Hepatic stellate cell (primary cell): Measurements from ENCODE around the gene TSPAN9.
"Not testable (repeated sequence)": the region's sequence is repeated elsewhere in the genome, so short reads cannot be mapped to it uniquely, and the experiment has no call there.

ENCODE experiments used
- DNase-seq: peaks from one replicate; pipeline ENCODE4 v3.0.0; 2011; ENCODE audit warnings: low spot score

The TSPAN9 gene

GRCh38 chr12:3044141-3044630 is 33.0 kb upstream of the TSPAN9 start:
- no peak for DNase-seq

GRCh38 chr12:3045494-3045893 is 31.7 kb upstream of the TSPAN9 start:
- no peak for DNase-seq

- DNase-seq = no peak
Observed at GRCh38 chr12:3045989-3046388, 31.2 kb upstream of the TSPAN9 start.

GRCh38 chr12:3046441-3047200 is 30.6 kb upstream of the TSPAN9 start:
- DNase-seq = no peak

- no peak for DNase-seq
Observed at GRCh38 chr12:3047961-3048360, 29.2 kb upstream of the TSPAN9 start.

- DNase-seq = no peak
Observed at GRCh38 chr12:3048540-3048939, 28.6 kb upstream of the TSPAN9 start.

GRCh38 chr12:3049176-3049575 is 28.0 kb upstream of the TSPAN9 start:
- DNase-seq = no peak

GRCh38 chr12:3049611-3050249 is 27.4 kb upstream of the TSPAN9 start:
- no peak for DNase-seq

- no peak for DNase-seq
Observed at GRCh38 chr12:3054374-3054773, 22.8 kb upstream of the TSPAN9 start.

GRCh38 chr12:3055026-3055703 is 22.0 kb upstream of the TSPAN9 start:
- DNase-seq = no peak

- DNase-seq = peak; percentile 50
Observed at GRCh38 chr12:3055704-3056467, 21.3 kb upstream of the TSPAN9 start.

GRCh38 chr12:3061059-3061458 is 16.1 kb upstream of the TSPAN9 start:
- peak; percentile 86 for DNase-seq

- DNase-seq = no peak
Observed at GRCh38 chr12:3061501-3062215, 15.5 kb upstream of the TSPAN9 start.

GRCh38 chr12:3065300-3065699 is 11.9 kb upstream of the TSPAN9 start:
- no peak for DNase-seq

GRCh38 chr12:3065846-3066245 is 11.3 kb upstream of the TSPAN9 start:
- not testable (repeated sequence) for DNase-seq

- DNase-seq = no peak
Observed at GRCh38 chr12:3069714-3070113, 7.5 kb upstream of the TSPAN9 start.

GRCh38 chr12:3071107-3071506 is 6.1 kb upstream of the TSPAN9 start:
- DNase-seq = no peak

GRCh38 chr12:3071710-3072109 is 5.5 kb upstream of the TSPAN9 start:
- DNase-seq = no peak

- peak; percentile 90 for DNase-seq
Observed at GRCh38 chr12:3073438-3074250, 3.5 kb upstream of the TSPAN9 start.

GRCh38 chr12:3075315-3075714 is 1.9 kb upstream of the TSPAN9 start:
- no peak for DNase-seq
